MM.1S (cell line): ENCODE results near the gene TMC3.

Experiments
- DNase-seq: peaks from one replicate; pipeline ENCODE4 v3.0.0-alpha.2; 2015
- H2AFZ ChIP-seq: fragments of 300-600 bp; sonication (generic); 2 replicates; pipeline ENCODE4 v1.6.0; 2016; ENCODE audit warnings: antibody characterized with exemption, low read length
- H3F3A ChIP-seq: fragments of 300-600 bp; sonication (generic); 2 replicates; pipeline ENCODE4 v1.6.1; 2016; ENCODE audit warnings: mild to moderate bottlenecking, antibody characterized with exemption, low read length, moderate library complexity, mixed read lengths; ENCODE audit not compliant: insufficient read depth
- H3K27ac ChIP-seq: fragments of 300-600 bp; sonication (generic); 2 replicates; pipeline ENCODE4 v1.5.1; 2016; ENCODE audit warnings: mild to moderate bottlenecking, low read length
- H3K27me3 ChIP-seq: fragments of 300-600 bp; sonication (generic); replicated peaks from 2 replicates; pipeline ENCODE4 v1.6.0; 2016; ENCODE audit warnings: low read length; ENCODE audit not compliant: insufficient read depth
- H3K36me3 ChIP-seq: fragments of 300-600 bp; sonication (generic); replicated peaks from 2 replicates; pipeline ENCODE4 v1.6.1; 2016; ENCODE audit warnings: mild to moderate bottlenecking, low read length, mixed read lengths; ENCODE audit not compliant: insufficient read depth
- H3K4me1 ChIP-seq: fragments of 300-600 bp; sonication (generic); 2 replicates; pipeline ENCODE4 v1.6.1; 2016; ENCODE audit warnings: low read length, mixed read lengths
- H3K4me2 ChIP-seq: fragments of 300-600 bp; sonication (generic); 2 replicates; pipeline ENCODE4 v1.6.0; 2016; ENCODE audit warnings: low read depth, low read length
- H3K4me3 ChIP-seq: fragments of 300-600 bp; sonication (generic); 2 replicates; pipeline ENCODE4 v1.5.1; 2016; ENCODE audit warnings: low read length, mixed read lengths
- H3K79me2 ChIP-seq: fragments of 300-600 bp; sonication (generic); 2 replicates; pipeline ENCODE4 v1.6.1; 2016; ENCODE audit warnings: mixed run types, low read length, mixed read lengths
- H3K9ac ChIP-seq: fragments of 300-600 bp; sonication (generic); 2 replicates; pipeline ENCODE4 v1.6.1; 2016; ENCODE audit warnings: low read length, mixed read lengths
- H3K9me2 ChIP-seq: fragments of 300-600 bp; sonication (generic); replicated peaks from 2 replicates; pipeline ENCODE4 v1.6.1; 2016; ENCODE audit warnings: mild to moderate bottlenecking, low read length, mixed read lengths; ENCODE audit not compliant: insufficient read depth
- H3K9me3 ChIP-seq: fragments of 300-600 bp; sonication (generic); replicated peaks from 2 replicates; pipeline ENCODE4 v1.6.1; 2016; ENCODE audit warnings: mild to moderate bottlenecking, low read length, mixed read lengths; ENCODE audit not compliant: insufficient read depth
- H4K20me1 ChIP-seq: fragments of 300-600 bp; sonication (generic); 2 replicates; pipeline ENCODE4 v1.6.1; 2016; ENCODE audit warnings: mild to moderate bottlenecking, low read length, moderate library complexity, mixed read lengths; ENCODE audit not compliant: insufficient read depth
- CTCF ChIP-seq: fragments of 300-600 bp; sonication (generic); IDR thresholded peaks from 2 replicates; pipeline ENCODE4 v1.5.1; 2016; ENCODE audit warnings: antibody characterized with exemption, low read length, mixed read lengths
- EZH2 ChIP-seq: fragments of 300-600 bp; sonication (generic); optimal IDR thresholded peaks from 2 replicates; pipeline ENCODE3; 2017; ENCODE audit warnings: low read depth, mild to moderate bottlenecking, antibody characterized with exemption, low read length, mixed read lengths
- EZH2phosphoT487 ChIP-seq: fragments of 300-600 bp; sonication (generic); IDR thresholded peaks from 2 replicates; pipeline ENCODE4 v1.6.1; 2018; ENCODE audit warnings: antibody characterized with exemption, low read length

TMC3 gene

GRCh38 chr15:81322676-81323253, 51.2 kb downstream of the TMC3 start:
- H2AFZ ChIP-seq, result no peak overlapping the region
- no peaks in the 10 kb centered on the region for H3K9me2 ChIP-seq
- peak overlapping the region; percentile 91 for H3K4me2 ChIP-seq
- peaks cover 28% of the 10 kb centered on the region for H3K36me3 ChIP-seq
- peak overlapping the region; percentile 75; the same call in 1 of the 2 replicates for H3K27ac ChIP-seq
- H4K20me1 ChIP-seq, result no peaks in the 10 kb centered on the region
- H3K9ac ChIP-seq, result peak overlapping the region; percentile 93; the same call in 1 of the 2 replicates
- no peaks in the 10 kb centered on the region for H3K27me3 ChIP-seq
- TF ChIP-seq CTCF, result no peak
- no peak for TF ChIP-seq EZH2phosphoT487
- TF ChIP-seq EZH2, result no peak
- H3K4me3 ChIP-seq, result peak overlapping the region; percentile 98
- peaks cover 72% of the 10 kb centered on the region for H3K4me1 ChIP-seq
- H3F3A ChIP-seq, result peaks cover 68% of the 10 kb centered on the region
- H3K79me2 ChIP-seq, result peaks cover 89% of the 10 kb centered on the region
- no peaks in the 10 kb centered on the region for H3K9me3 ChIP-seq
- peak; percentile 72 for DNase-seq

GRCh38 chr15:81321667-81322066, 52.3 kb downstream of the TMC3 start:
- H3K9me2 ChIP-seq, result no peaks in the 10 kb centered on the region
- DNase-seq, result no peak
- H3K27me3 ChIP-seq, result no peaks in the 10 kb centered on the region
- H3K27ac ChIP-seq, result no peak overlapping the region; the same call in 1 of the 2 replicates
- H3K4me2 ChIP-seq, result peak overlapping the region; percentile 91
- H3K4me3 ChIP-seq, result peak overlapping the region; percentile 98
- TF ChIP-seq CTCF, result no peak
- no peak for TF ChIP-seq EZH2
- TF ChIP-seq EZH2phosphoT487, result no peak
- H3K9ac ChIP-seq, result peak overlapping the region; percentile 93; the same call in 1 of the 2 replicates
- H3K4me1 ChIP-seq, result peaks cover 72% of the 10 kb centered on the region
- H3F3A ChIP-seq, result peaks cover 64% of the 10 kb centered on the region
- peaks cover 28% of the 10 kb centered on the region for H3K36me3 ChIP-seq
- H2AFZ ChIP-seq, result no peak overlapping the region
- no peaks in the 10 kb centered on the region for H4K20me1 ChIP-seq
- peaks cover 90% of the 10 kb centered on the region for H3K79me2 ChIP-seq
- no peaks in the 10 kb centered on the region for H3K9me3 ChIP-seq

DNA sequence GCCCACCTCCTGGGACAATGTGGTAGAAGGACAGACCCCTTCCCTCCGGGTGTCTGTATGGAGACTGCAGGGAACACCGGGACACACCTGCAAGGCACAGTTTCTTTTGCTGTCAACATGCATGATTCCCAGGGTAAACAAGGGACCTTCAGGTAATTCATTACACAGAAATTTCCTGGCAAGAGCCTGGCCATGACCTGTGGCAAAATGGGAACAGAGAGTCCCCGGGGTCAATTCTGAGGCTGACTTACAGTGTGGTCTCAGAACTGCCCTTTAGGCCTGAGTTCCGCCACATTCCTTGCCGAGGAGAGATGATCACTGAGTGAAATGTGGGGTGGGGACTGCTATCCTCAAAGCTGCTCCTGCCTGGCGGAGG, 56.4 kb downstream of the TMC3 start:
- H3K27ac ChIP-seq, result peak overlapping the region; percentile 88
- H3K9me3 ChIP-seq, result no peaks in the 10 kb centered on the region
- peaks cover 62% of the 10 kb centered on the region for H3K4me1 ChIP-seq
- H3K4me3 ChIP-seq, result peak overlapping the region; percentile 7; the same call in 1 of the 2 replicates
- TF ChIP-seq CTCF (no peak), EZH2 (no peak), EZH2phosphoT487 (no peak)
- peaks cover 41% of the 10 kb centered on the region for H3K36me3 ChIP-seq
- peaks cover 46% of the 10 kb centered on the region for H3F3A ChIP-seq
- no peaks in the 10 kb centered on the region for H3K27me3 ChIP-seq
- H2AFZ ChIP-seq, result no peak overlapping the region
- H3K4me2 ChIP-seq, result peak overlapping the region; percentile 70
- H3K79me2 ChIP-seq, result peaks cover 86% of the 10 kb centered on the region
- peak overlapping the region; percentile 35; the same call in 1 of the 2 replicates for H3K9ac ChIP-seq
- no peaks in the 10 kb centered on the region for H4K20me1 ChIP-seq
- DNase-seq, result no peak
- no peaks in the 10 kb centered on the region for H3K9me2 ChIP-seq
